UCSD-AML1 (cell line): ENCODE data around the gene TMEM236.

ENCODE experiments used
- DNase-seq: peaks from one replicate; lab custom pipeline; 2025; ENCODE audit not compliant: unreplicated experiment; lab: John Stamatoyannopoulos, UW

Gene TMEM236

GRCh38 chr10:17785276-17785930 lies 33.4 kb downstream of the TMEM236 start:
- DNase-seq, result no peak

- peak; percentile 23 for DNase-seq
These were observed 35.3 kb downstream of the TMEM236 start for GRCh38 chr10:17787087-17787961.

- DNase-seq, result no peak
These were observed 36.6 kb downstream of the TMEM236 start for GRCh38 chr10:17788646-17789045.

- no peak for DNase-seq
These were observed 37.4 kb downstream of the TMEM236 start for GRCh38 chr10:17789396-17789795.

GRCh38 chr10:17790651-17791050 lies 38.6 kb downstream of the TMEM236 start:
- no peak for DNase-seq

GRCh38 chr10:17792991-17793390 lies 41.0 kb downstream of the TMEM236 start:
- no peak for DNase-seq

GRCh38 chr10:17793823-17794644 lies 42.0 kb downstream of the TMEM236 start:
- DNase-seq, result no peak

- no peak for DNase-seq
These were observed 43.1 kb downstream of the TMEM236 start for GRCh38 chr10:17795083-17795482.

GRCh38 chr10:17795813-17796594 lies 44.0 kb downstream of the TMEM236 start:
- no peak for DNase-seq

GRCh38 chr10:17801507-17801906 lies 49.5 kb downstream of the TMEM236 start:
- no peak for DNase-seq

- DNase-seq, result no peak
These were observed 50.3 kb downstream of the TMEM236 start for GRCh38 chr10:17802350-17802749.

GRCh38 chr10:17802976-17803375 lies 51.0 kb downstream of the TMEM236 start:
- DNase-seq, result no peak

GRCh38 chr10:17805330-17805729 lies 53.3 kb downstream of the TMEM236 start:
- peak; percentile 25 for DNase-seq

- DNase-seq, result no peak
These were observed 54.0 kb downstream of the TMEM236 start for GRCh38 chr10:17805921-17806577.

GRCh38 chr10:17808971-17809841 lies 57.2 kb downstream of the TMEM236 start, which contains the start of gene MRC1:
MRC1 (plus strand) TSS chr10:17809348; CDS start chr10:17809466, 118 bp downstream.
- DNase-seq, result peak; percentile 54

- no peak for DNase-seq
These were observed 59.3 kb downstream of the TMEM236 start for GRCh38 chr10:17811146-17811865.

GRCh38 chr10:17814973-17815372 lies 63.0 kb downstream of the TMEM236 start:
- no peak for DNase-seq

GRCh38 chr10:17816199-17816598 lies 64.2 kb downstream of the TMEM236 start:
- no peak for DNase-seq
